ENCODE results near the gene C1QA.
"Not testable (repeated sequence)": the region's sequence is repeated elsewhere in the genome, so short reads cannot be mapped to it uniquely, and the experiment has no call there.

DNA sequence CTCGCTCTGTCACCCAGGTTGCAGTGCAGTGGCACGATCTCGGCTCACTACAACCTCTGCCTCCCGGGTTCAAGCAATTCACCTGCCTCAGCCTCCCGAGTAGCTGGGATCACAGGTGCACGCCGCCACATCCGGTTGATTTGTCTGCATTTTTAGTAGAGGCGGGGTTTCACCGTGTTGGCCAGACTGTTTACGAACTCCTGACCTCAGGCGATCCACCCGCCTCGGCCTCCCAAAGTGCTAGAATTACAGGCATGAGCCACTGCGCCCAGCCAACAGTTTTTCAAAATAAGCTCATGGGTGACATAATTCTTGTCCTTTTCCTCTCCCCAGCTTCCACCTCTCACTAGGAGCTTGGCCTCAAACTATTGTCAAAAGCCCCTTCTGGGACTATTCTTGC lies 39.7 kb downstream of the C1QA start:
- TF ChIP-seq CTCF (IDR thresholded peaks at IDR 0.05); MAX (CRISPR knock-in tag; IDR thresholded peaks at IDR 0.05): not testable (repeated sequence)

Data from WTC11 (cell line).